Fibroblast of peridontal ligament (primary cell): Measurements from ENCODE around the gene CDCP2.

Experiments
- DNase-seq: peaks from one replicate; pipeline ENCODE4 v3.0.0-alpha.2; 2010; ENCODE audit errors: extremely low read depth

CDCP2 gene

GRCh38 chr1:54136963-54137533 lies 15.8 kb downstream of the CDCP2 start:
- DNase-seq, result no peak

- DNase-seq, result no peak
Measured at GRCh38 chr1:54136269-54136896, 16.4 kb downstream of the CDCP2 start.

GRCh38 chr1:54135436-54136120 lies 17.2 kb downstream of the CDCP2 start:
- DNase-seq, result peak; percentile 49

- no peak for DNase-seq
Measured at GRCh38 chr1:54134295-54134694, 18.5 kb downstream of the CDCP2 start.

GRCh38 chr1:54132495-54132894 lies 20.3 kb downstream of the CDCP2 start:
- DNase-seq, result no peak

GRCh38 chr1:54131419-54131818 lies 21.4 kb downstream of the CDCP2 start:
- DNase-seq, result no peak

- no peak for DNase-seq
Measured at GRCh38 chr1:54129858-54130257, 22.9 kb downstream of the CDCP2 start.

GRCh38 chr1:54127594-54128300 lies 25.1 kb downstream of the CDCP2 start:
- no peak for DNase-seq

GRCh38 chr1:54126271-54126815 lies 26.5 kb downstream of the CDCP2 start:
- peak; percentile 8 for DNase-seq

GRCh38 chr1:54125386-54126070 lies 27.3 kb downstream of the CDCP2 start:
- DNase-seq, result peak; percentile 23

GRCh38 chr1:54124906-54125305 lies 27.9 kb downstream of the CDCP2 start:
- no peak for DNase-seq

- DNase-seq, result no peak
Measured at GRCh38 chr1:54124472-54124871, 28.3 kb downstream of the CDCP2 start.

GRCh38 chr1:54122992-54123391 lies 29.8 kb downstream of the CDCP2 start:
- no peak for DNase-seq

GRCh38 chr1:54122135-54122751 lies 30.6 kb downstream of the CDCP2 start:
- DNase-seq, result no peak

- DNase-seq, result peak; percentile 64
Measured at GRCh38 chr1:54121482-54122134, 31.2 kb downstream of the CDCP2 start.

- no peak for DNase-seq
Measured at GRCh38 chr1:54120698-54121481, 31.9 kb downstream of the CDCP2 start.

- no peak for DNase-seq
Measured at GRCh38 chr1:54120018-54120697, 32.6 kb downstream of the CDCP2 start.

GRCh38 chr1:54118704-54119103 lies 34.1 kb downstream of the CDCP2 start:
- DNase-seq, result peak; percentile 52

- peak; percentile 22 for DNase-seq
Measured at GRCh38 chr1:54117815-54118563, 34.8 kb downstream of the CDCP2 start.
